Kidney (tissue), 14 donors: Measurements from ENCODE around the gene INPP5A. TPM values are rescaled to one million over a fixed set of nuclear protein-coding genes. Genes with fewer than 3 reads are reported as not detected.

ENCODE experiments used
- DNase-seq, 5 donors: peaks; one replicate each; pipeline ENCODE4 v3.0.0-alpha.2; 2013 to 2020
- FAIRE-seq: peaks from 2 replicates; lab custom pipeline; 2012; peaks lifted over from hg19 to GRCh38; lab: Jason Lieb, UNC
- H3K27ac ChIP-seq, 2 donors: one replicate each; pipeline ENCODE4 v1.7.0; 2013; ENCODE audit warnings: low read depth in 2 of 2, low read length in 2 of 2, inconsistent platforms in 1 of 2
- H3K27me3 ChIP-seq: one replicate; pipeline ENCODE4 v1.7.1; 2013; ENCODE audit warnings: low read length, inconsistent platforms; ENCODE audit not compliant: control insufficient read depth, insufficient read depth
- H3K36me3 ChIP-seq, 3 donors: one replicate each; pipeline versions ENCODE4 v1.7.0 to v1.7.1; 2013; ENCODE audit warnings: low read length in 3 of 3, control low read depth in 1 of 3, inconsistent platforms in 1 of 3; ENCODE audit not compliant: insufficient read depth in 3 of 3, control insufficient read depth in 2 of 3
- H3K4me1 ChIP-seq, 3 donors: one replicate each; pipeline versions ENCODE4 v1.7.0 to v1.7.1; 2013; ENCODE audit warnings: low read length in 3 of 3, inconsistent platforms in 1 of 3, low read depth in 1 of 3; ENCODE audit not compliant: control insufficient read depth in 2 of 3, insufficient read depth in 2 of 3
- H3K4me3 ChIP-seq, 3 donors: one replicate each; pipeline versions ENCODE4 v1.7.0 to v1.8.1; 2013; ENCODE audit warnings: low read length in 3 of 3, control low read depth in 1 of 3, inconsistent platforms in 1 of 3
- H3K9ac ChIP-seq, 3 donors: one replicate each; pipeline versions ENCODE4 v1.7.0 to v1.7.1; 2013; ENCODE audit warnings: low read length in 3 of 3, control low read depth in 1 of 3, inconsistent platforms in 1 of 3
- H3K9me3 ChIP-seq, 3 donors: one replicate each; pipeline versions ENCODE4 v1.7.0 to v1.7.1; 2013; ENCODE audit warnings: low read length in 3 of 3, control low read depth in 1 of 3, inconsistent platforms in 1 of 3; ENCODE audit not compliant: control insufficient read depth in 2 of 3, insufficient read depth in 1 of 3
- CTCF ChIP-seq: IDR thresholded peaks from 3 replicates; pipeline ENCODE4 v1.5.1; 2012; ENCODE audit warnings: mild to moderate bottlenecking, moderate library complexity, borderline replicate concordance; ENCODE audit not compliant: insufficient read depth; ENCODE audit errors: extremely low read depth
- intact Hi-C: fragments of 100-400 bp; cut with DNase I; formaldehyde crosslinking; loops from one replicate; pipeline ENCODE4 v1.11.1; 2022
- polyA plus RNA-seq: library from polyadenylated mRNA; stranded (reverse); fragments of 350-450 nt; fragmentation: Illumina TruSeq; extraction: RNeasy Lipid Tissue Mini Kit (QIAGEN cat#74804); gene quantifications from one replicate; pipeline ENCODE4 v1.2.3, GENCODE V29; 2014; ENCODE audit warnings: low read depth, low replicate concordance; ENCODE audit not compliant: insufficient read depth
- total RNA-seq: library from RNA; stranded (reverse); fragmentation: NEBNext Ultra II Directional; extraction: Animal tissue kit (Norgen Biotek cat#: 25700); gene quantifications from one replicate; pipeline ENCODE4 v1.2.1, GENCODE V29; 2021
- donor health status: control.
- donor health status: control.
- donor health status: control.
- donor health status: control.
- donor health status: control.
- donor health status: DM: yes; HTN: yes; CAD: no.
- donor health status: Normal renal cell carcinoma (clear cell type).

The INPP5A gene
- total and polyA plus RNA-seq, 2 donors from 2014 or later: 20.8 to 40.3 TPM

DNA sequence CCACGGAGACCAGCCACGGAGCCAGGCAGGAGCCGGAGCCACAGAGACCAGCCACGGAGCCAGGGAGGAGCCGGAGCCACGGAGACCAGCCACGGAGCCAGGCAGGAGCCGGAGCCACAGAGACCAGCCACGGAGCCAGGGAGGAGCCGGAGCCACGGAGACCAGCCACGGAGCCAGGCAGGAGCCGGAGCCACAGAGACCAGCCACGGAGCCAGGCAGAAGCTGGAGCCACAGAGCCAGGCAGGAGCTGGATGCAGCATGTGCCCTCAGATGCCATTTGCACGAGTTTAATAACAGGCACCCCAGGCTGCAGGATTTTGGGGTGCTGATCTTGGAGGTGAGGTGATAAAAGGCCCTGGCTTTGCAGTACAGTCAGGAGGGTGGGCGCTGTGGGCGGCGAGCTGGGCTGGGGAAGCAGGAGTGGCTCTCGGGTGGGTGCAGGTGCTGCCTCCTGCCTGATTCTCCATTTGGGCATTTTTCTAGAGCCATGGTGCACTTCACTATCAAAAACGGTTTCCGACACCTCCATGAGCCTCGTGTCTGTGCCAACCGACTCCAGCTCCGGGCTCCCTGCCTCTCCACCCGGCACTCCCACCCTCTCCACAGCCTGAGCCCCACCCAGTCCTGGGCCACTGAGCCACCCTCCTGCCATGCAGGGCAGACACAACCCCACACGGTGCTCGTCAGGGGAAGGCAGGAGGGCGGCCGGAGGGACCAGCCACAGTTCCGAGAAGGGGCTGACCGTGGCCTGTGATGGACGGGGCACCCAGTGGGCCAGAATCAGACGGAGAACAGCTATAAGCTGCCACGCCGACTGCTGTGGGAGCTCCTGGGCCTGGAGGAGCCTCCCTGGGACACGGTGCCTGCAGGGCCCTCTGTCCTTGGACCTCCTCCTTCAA, 289.2 kb downstream of the INPP5A start:
- intact Hi-C loops: no loop called here
- no peak for DNase-seq
- FAIRE-seq: no peak
- peaks cover 2% of the 10 kb centered on the region for H3K27me3 ChIP-seq
- H3K9ac ChIP-seq: no peak overlapping the region
- no peaks in the 10 kb centered on the region for H3K36me3 ChIP-seq
- peaks cover 0 to 2% (median 0%) of the 10 kb centered on the region in 3 donors for H3K9me3 ChIP-seq
- no peak overlapping the region for H3K27ac ChIP-seq
- H3K4me1 ChIP-seq: no peaks in the 10 kb centered on the region
- H3K4me3 ChIP-seq: no peak overlapping the region
- no peak for TF ChIP-seq CTCF

DNA sequence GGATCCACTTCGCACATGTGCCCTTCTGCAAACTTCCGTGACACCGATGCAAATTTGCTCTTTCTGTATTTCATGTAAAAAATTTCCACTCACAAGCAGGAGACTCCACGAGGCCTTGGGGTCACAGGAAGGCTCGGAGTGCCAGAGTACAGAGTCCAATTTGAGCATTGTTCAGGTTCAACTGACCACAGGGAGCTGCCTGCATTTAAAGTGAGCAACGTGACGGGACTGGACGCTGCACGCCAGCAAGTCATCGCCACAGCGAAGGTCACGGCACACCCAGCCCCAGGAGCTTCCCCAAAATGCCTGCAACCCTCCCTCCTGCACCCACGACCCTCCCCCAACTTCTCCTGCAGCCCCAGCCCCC, 289.8 kb downstream of the INPP5A start:
- DNase-seq: no peak
- Histone ChIP-seq H3K9ac (no peak overlapping the region), H3K36me3 (no peaks in the 10 kb centered on the region), H3K4me1 (no peaks in the 10 kb centered on the region), H3K27me3 (peaks cover 2% of the 10 kb centered on the region), H3K27ac (no peak overlapping the region), H3K9me3 (peaks cover 0 to 2% (median 0%) of the 10 kb centered on the region in 3 donors), H3K4me3 (no peak overlapping the region)
- no peak for FAIRE-seq
- intact Hi-C loops: no loop called here
- TF ChIP-seq CTCF: no peak

DNA sequence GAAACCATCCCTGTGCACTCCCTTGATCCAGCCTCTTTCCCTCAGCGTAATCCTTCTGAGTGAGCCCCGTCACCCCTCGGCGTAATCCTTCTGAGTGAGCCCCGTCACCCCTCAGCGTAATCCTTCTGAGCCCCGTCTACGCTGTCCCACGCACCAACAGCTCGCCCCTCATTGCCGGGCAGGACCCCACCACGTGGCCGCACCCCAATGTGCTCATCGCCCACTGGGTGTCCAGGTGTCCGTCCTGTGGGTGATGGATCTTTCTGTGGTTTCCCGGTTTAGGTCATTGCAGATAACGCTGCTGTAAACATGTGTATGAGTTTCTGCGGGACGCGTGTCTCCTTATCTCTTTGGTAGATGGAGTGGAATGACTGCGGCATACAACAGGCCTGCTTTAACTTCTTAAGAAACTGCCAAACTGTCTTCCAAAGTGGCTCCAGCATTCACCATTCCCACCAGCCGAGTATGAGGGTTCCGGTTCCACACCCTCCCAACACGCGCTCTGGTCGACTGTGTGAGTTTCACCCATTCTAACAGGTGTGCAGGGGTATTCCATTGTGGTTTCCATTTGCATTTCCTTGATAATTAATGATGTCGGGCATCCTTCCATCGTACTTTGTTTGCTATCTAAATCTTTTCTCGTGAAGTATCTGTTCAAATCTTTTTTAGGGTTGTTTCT, 290.4 kb downstream of the INPP5A start:
- no peak for DNase-seq
- Histone ChIP-seq H3K36me3 (no peaks in the 10 kb centered on the region), H3K9me3 (peaks cover 0 to 2% (median 0%) of the 10 kb centered on the region in 3 donors), H3K27me3 (peaks cover 2% of the 10 kb centered on the region), H3K27ac (no peak overlapping the region), H3K9ac (no peak overlapping the region), H3K4me3 (no peak overlapping the region), H3K4me1 (no peaks in the 10 kb centered on the region)
- intact Hi-C loops: no loop called here
- TF ChIP-seq CTCF: no peak
- no peak for FAIRE-seq
